Ramos (cell line): ENCODE results near the gene CHPT1.
"Not testable (repeated sequence)": the region's sequence is repeated elsewhere in the genome, so short reads cannot be mapped to it uniquely, and the experiment has no call there.

Experiments used
- in situ Hi-C: fragments of 300-500 bp; cut with MboI; formaldehyde crosslinking; loops from one replicate; pipeline ENCODE4 v1.14.3; 2022; ENCODE audit warnings: low sequenced_read_pairs; ENCODE audit not compliant: unreplicated experiment

The CHPT1 gene

DNA sequence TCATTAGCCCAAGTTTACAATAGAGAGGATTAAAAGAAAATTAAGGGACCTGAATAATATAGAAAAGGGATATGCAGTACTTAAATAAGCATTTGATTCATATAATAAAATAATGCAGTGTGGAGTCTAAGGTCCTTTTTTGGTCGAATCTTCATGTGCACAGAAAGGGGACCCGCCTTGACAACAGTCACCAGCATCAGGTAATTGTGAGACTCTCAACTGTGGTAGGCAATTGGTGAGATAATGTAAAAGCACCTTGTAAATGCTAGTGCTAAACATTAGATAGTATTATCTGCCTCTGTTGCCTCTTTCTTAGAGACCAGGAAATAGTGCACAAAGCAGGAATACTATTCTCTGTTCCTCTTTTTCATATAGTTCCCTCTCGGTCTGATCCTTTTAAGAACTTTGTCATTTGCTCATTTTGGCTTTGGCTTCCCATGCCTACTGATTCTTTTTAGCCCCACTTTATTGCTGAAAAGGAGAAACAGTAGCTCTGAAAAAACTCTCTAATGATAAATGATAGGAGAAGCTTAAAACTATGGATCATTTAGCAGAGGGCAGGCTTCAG lies 17.5 kb downstream of the CHPT1 start:
- in situ Hi-C loops: no loop called here

DNA sequence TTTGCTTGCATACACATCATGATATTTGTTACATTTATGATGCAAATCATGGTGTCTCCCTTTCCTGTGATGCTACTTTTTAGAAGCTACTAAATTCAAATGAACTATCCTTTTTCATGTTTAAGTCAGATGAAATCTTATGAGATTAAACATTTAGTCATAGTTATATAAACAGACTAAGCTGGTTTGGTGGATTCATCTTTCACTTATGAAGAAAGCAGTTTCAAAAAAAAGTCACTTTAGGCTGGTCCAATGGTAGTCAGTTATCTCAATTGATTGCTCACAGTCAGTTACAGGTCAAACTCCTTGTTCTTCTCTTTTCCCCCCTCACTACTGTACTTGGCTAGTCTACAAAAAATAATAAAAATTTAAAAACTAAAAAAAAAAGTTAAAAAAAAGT lies 22.1 kb downstream of the CHPT1 start:
- in situ Hi-C loops: no loop called here

DNA sequence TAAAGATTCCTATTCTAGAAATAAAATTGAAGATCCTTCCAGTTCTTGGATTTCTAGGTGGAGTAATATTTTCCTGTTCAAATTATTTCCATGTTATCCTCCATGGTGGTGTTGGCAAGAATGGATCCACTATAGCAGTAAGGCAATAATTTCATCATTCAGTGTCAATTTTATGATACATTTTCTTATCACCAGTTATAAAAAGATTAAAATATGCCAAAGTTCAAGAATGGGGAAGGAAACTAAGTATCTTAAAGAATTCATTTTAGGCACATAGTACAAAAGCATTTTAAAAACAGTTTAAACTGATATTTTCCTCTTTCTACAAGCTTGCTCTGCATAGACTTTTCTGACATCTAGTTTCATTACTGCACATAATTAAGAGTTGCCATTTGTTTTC lies 22.7 kb downstream of the CHPT1 start:
- in situ Hi-C loops: no loop called here

DNA sequence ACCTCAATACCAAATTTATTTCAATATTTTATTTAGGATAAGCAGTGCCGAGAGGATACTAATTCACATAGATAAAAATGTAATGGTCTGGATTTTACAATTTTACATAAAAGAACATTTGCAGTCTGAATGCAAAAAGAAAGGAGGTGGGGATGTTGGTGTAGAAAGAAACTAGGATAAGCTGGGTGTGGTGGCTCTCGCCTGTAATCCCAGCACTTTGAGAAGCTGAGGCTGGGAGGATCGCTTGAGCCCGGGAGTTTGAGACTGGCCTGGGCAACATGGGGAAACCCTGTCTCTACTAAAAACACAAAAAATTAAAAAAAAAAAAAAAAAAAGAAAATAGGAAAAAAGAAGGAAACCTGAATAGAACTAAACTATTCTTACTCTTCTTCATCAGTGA lies 25.0 kb downstream of the CHPT1 start:
- in situ Hi-C loops: no loop called here

DNA sequence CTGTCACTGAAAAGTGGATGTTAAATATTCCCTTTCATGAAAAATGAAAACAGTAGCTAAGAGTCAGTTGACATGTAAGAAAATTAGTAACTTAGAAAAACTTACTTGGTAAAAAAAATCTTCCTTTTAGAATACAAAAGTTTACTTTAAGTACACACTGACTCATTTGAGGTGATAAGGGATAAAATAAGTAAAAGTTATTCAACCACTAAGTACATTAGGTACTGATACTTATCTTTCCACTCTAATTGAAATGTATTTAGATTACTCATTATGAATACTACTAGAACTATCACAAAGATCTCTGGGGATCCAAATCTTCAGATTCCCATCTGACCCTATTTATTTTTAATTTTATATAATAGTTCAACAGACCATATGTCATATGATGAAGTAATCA lies 29.7 kb downstream of the CHPT1 start:
- in situ Hi-C loops: no loop called here

DNA sequence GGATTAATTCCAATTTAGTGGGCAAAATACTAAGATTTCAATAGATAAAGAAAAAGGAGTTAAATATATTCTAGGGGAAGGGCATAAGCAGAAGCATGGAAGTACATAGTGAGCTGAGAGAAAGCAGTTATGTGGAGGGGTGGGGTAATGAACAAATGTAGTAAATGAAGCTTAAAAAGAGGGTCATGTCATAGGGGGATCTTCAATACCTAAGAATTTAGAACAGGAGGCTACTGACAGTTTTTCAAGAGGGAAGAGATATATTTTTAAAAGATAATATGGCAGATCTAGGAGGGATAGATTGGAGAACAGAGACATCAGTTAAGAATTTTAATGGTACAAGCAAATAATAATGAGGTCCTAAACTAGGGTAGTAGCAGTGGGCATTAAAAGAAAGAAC lies 32.4 kb downstream of the CHPT1 start:
- in situ Hi-C loops: no loop called here

DNA sequence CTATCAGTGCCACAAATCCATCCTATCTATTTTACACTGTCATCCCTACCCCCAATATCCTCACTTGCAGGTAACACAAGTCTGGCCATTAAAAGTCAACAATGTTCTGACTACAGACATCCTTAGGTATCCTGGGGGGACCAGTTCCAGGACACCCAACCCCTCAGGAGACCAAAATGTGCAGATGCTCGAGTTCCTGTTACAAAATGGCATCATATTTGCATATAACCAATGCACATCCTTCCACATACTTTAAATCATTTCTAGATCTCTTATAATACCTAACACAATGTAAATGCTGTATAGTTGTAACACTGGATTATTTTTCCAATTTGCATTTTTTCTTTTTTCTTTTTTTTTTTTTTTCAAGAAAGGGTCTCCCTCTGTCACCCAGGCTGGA lies 34.9 kb downstream of the CHPT1 start:
- in situ Hi-C loops: no loop called here

DNA sequence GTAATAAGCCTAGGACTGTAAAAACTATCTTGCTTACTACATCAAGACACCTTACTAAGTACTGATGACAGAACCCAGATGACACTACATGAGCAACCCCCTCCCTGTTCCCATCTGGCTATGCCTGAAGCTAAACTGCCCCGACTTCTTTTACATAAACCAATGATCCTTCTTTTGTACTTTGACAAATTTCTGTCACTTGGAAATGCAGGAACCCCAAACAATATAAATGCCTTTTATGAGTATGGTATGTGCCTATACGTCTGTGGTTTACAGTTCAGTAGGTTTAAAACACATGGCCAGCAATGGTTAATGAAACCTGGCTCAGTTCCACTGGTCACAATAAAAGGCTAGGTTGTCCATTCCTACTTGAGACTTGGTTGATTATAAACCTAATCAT lies 35.7 kb downstream of the CHPT1 start:
- in situ Hi-C loops: no loop called here

DNA sequence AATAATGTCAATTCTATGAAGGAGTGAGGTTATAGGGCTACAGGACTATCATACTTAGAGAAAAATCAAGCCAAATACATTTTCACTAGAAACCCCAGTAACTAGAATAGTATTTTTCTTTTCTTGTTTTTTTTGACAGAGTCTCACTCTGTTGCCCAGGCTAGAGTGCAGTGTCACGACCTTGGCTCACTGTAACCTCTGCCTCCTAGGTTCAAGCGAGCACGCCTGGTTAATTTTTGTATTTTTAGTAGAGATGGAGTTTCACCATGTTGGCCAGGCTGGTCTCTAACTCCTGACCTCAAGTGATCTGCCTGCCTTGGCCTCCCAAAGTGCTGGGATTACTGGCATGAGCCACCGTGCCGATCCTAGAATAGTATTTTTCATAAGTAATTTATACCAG lies 37.0 kb downstream of the CHPT1 start:
- in situ Hi-C loops: not testable (repeated sequence)

DNA sequence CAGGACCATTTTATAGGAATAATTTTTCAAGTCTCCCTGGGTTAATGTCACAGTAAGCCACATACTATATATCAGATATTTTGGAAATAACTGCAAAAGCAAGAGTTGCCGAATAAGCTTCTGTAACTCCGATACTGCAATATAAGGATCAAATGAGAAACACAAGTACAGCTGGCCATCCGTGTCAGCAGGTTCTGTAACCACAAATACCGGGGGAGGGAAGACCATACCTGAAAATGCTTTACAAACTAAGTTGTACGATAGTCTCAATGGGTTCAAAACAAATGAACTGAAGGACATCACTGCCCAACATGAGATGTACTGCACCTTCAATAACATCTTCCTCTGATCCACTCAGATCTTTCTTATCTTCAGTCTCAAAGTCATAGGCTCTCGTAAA lies 40.0 kb downstream of the CHPT1 start:
- in situ Hi-C loops: no loop called here

DNA sequence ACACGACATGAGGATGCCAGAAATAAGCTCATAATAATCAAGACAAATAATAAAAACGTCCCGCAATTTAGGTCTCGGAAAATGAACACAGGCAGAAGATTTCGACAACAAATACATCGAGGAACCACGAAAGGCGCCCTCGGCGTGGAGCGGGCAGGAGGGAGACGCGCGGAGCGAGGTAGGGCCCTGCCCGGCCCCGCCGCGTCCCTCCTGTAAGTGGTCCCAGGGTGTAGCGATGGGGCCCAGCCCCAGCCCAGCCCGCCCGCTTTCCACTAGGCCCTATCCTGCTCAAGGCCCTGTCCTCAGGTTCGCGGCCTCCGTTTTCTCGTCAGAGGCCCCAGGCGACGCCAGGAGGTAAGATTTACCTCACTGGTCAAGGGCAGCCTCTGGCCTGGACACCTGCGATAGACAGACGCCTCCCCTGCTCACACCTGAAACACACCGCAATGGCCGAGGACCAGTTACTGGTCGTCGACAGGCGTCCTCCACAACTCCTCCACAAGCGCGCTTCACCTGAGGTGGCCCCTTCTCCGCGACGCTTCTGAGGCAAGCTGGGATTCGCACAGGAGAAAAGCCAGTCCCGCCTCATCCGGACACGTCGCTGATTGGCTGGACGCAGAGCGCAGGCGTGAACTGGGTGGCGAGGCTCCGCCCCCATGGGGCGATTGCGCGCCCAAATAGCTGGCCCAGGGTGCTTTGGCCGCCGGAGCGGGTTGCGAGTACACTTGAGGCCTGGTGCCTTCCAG lies 41.7 kb downstream of the CHPT1 start, which contains the start of gene SYCP3:
TSS of gene SYCP3 (minus strand) at position 543 of the 746 bp plus-strand sequence. CDS start 1,527 bp downstream, outside the sequence.
- in situ Hi-C loops: no loop called here

DNA sequence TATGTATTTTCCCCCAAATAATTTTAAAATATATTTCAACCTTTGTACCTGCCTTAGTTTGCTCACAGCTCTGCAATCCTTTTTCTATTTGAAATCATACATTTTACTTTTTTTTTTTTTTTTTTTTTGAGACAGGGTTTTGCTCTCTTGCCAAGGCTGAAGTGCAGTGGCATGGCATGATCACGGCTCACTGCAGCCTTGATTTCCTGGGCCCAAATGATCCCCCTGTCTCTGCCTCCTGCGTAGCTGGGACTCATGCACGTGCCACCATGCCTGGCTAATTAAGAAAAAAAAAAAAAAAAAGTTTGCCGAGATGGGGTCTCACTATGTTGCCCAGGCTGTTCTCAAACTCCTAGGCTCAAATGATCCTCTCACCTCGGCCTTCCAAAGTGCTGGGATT lies 43.1 kb downstream of the CHPT1 start:
- in situ Hi-C loops: no loop called here

DNA sequence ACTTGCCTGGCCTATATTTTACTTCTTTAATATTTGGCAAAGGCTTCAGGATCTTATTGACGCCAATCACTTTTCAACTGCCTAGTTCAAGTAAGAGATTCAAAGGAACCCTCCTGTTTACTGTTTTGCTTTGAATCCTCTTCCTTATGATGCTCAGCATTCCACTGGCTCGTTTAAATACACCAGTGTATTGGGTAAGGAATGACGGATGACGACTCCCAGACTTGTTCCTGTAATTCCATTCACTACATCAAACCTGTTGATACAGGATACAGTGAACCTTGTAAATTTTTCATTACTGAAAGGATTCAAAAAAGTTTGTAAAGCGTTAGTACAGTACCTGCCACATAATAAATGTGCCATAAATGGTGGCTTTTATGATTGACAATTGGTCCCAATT lies 43.5 kb downstream of the CHPT1 start:
- in situ Hi-C loops: no loop called here

DNA sequence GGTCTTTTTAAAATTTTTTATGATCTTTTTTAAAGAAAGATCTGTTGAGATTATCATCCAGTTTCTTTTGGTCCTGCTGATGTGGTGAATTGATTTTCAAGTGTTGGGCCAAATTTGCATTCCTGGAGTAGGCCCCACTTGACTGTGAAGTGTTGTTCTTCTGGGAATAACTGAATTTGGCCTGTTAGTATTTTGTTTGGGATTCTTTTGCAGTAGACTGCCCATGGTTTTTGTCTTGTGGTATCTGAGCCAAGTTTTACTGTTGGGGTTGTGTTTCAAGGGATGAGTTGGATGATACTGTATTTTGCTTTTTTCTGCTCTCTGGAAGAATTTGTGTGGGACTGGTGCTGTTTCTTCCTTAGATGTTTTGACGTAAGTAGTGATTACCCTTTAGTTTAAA lies 45.8 kb downstream of the CHPT1 start:
- in situ Hi-C loops: no loop called here

DNA sequence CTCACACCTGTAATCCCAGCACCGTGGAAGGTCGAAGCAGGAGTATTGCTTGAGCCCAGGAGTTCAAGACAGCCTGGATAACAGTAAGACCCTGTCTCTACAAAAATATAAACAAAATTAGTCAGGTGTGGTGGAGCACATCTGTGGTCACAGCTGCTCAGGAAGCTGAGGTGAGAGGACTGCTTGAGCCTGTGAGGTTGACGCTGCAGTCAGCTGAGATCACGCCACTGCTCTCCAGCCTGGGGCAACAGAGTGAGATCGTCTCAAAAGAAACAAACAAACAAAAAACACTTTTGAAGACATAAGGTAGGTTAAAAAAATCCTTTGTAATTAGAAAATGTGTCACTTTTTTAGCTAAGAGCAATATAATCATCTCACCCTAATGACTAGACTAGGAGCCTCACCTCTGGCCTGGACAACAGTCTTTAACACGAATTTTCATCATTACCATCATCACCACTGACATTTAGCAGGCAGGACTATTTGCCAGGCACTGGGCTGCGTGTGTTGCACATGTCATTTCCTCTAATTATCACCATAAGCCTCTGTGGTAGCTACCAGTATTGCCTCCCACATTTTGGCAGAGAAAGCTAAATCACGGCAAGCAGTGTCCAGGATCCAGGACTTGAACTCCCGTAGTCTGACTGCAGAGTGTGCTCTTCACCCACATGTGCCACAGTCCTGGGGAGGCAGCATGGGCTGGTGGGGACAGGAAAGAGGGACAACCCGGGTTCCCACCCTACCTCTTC lies 46.5 kb downstream of the CHPT1 start:
- in situ Hi-C loops: no loop called here

DNA sequence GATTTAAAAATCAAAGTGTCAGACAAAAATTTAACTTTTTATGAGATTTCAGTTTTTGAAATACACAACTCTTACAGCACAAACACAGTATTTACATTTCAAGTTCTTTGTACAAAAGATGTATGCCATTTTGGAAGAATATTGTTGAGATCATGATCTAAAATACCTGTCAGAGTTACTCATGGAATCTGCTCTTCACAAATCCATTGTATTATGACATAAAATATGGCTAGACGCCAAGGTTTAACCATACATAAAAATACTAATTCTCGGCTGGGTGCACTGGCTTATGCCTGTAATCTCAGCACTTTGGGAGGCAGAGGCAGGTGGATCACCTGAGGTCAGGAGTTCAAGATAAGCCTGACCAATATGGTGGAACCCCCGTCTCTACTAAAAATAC lies 48.0 kb downstream of the CHPT1 start:
- in situ Hi-C loops: no loop called here

DNA sequence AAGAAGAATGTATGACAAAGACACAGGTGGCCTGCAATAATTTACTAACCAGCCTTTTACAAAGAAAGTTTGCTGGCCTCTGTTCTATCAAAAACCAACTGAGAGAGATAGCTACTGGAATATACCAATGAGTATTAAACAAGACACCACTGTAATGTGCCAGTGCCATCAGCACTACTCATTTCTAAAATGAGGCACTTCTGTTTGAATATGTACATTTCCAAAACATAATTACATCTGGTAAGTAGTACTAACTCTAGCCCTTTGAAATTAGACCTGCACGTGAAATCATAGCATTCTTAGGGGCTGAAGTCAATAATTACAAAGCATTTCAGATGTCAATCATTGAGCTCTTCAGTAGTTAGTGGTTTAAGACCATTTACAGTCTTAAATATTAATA lies 48.8 kb downstream of the CHPT1 start:
- in situ Hi-C loops: no loop called here

DNA sequence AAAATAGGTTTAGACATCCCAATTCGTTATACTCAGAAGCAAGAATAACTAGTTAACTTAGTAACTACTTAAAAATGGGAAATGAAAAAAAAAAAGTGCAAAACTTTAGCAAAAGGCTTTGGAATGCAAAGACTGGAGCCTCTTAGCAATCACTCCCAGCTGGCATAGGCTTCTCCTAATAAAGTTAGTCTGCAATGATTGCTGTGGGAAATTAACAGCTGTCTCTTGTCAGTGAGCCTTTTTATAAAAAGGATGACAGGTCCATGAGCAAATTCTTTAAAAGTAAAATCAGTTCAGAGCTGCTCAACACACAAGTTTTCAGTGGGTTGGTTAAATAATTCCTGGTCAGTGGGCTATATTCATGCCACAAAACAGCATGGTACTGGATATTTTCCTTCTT lies 49.2 kb downstream of the CHPT1 start:
- in situ Hi-C loops: no loop called here

DNA sequence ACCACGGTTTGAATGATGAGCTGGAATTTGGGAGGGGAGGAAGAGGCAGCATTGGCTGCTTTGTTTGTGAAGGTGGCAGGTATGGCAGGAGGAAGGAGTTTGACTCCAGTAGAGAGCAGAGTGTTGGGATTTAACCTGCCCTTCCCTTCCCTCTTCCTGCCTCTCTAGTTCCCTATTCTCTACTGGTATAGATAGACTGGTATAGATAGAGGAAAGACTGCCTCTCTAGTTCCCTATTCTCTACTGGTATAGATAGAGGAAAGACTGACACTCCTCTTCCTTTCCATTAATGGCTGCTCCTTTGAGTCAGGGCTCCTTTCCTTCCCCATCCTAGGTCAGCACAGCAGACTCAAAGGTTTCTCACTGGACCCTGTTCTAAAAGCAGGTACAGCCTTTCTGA lies 50.3 kb downstream of the CHPT1 start:
- in situ Hi-C loops: no loop called here

DNA sequence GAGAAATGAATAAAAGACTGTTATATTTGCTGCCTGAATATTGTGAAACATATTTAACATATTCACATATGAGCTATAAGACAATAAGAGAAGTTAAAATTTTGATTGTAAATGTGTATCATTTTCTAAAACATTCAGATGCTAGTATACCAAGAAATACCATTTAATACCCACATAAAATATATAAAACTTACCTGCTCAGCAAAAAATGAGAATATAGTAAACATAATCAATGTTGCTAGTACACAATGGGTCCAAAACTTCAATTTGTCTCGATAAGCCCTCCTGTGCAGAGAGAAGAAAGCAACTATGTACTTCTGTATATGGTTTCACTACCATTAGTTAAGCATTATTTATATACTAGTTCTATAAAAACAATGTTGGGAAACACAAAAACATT lies 51.5 kb downstream of the CHPT1 start:
- in situ Hi-C loops: no loop called here

DNA sequence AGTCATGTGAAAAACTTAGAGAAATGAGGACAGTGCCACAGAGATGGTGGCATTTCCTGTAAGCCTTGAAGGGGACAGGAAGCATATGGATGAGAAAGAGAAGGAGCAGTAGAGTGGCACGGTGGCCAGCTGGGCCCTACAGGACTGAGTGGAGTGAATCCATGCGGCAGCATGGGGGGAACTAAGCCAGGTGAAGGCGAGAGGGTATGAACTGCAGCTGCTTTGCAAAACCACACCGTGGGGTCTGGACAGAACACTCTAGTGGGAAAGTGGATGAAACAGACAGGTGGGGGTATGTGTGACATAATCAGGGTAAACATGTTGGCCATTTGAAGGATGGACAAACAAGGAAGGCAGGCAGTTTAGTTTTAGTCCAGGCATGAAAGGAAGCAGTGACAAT lies 52.2 kb downstream of the CHPT1 start:
- in situ Hi-C loops: loop anchor here (25.0 kb wide), 1 partner anchor 337 kb away; the partner anchor contains the start of gene ARL1
